Left lung (tissue), 10 donors: ENCODE measurements around the gene GSK3B. TPM values are rescaled to one million over a fixed set of nuclear protein-coding genes. Genes with fewer than 3 reads are reported as not detected.

ENCODE experiments used
- ATAC-seq: fragments of 200-7000 bp; cut with Tn5 transposase; one replicate; pipeline ENCODE4 v1.9.1; 2020; ENCODE audit warnings: moderate library complexity
- DNase-seq, 4 donors: peaks; one replicate each; pipeline ENCODE4 v3.0.0-alpha.2; 2013 to 2020
- H3K27ac ChIP-seq, 2 donors: fragments of 200-600 bp; sonication (generic) in 1 of 2; one replicate each; pipeline versions ENCODE4 v1.5.0 to v1.8.0; 2020 to 2021
- H3K27me3 ChIP-seq, 2 donors: fragments of 200-600 bp; sonication (generic) in 1 of 2; one replicate each; pipeline versions ENCODE4 v1.5.0 to v1.8.0; 2020 to 2021
- H3K36me3 ChIP-seq, 2 donors: fragments of 200-600 bp; sonication (generic) in 1 of 2; one replicate each; pipeline versions ENCODE4 v1.5.0 to v1.8.0; 2020 to 2021
- H3K4me1 ChIP-seq, 2 donors: fragments of 200-600 bp; one replicate each; pipeline ENCODE4 v1.8.0; 2021
- H3K4me3 ChIP-seq, 2 donors: fragments of 200-600 bp; sonication (generic) in 1 of 2; one replicate each; pipeline versions ENCODE4 v1.5.0 to v1.8.0; 2020 to 2021; ENCODE audit warnings: mild to moderate bottlenecking in 1 of 2
- H3K9me3 ChIP-seq, 2 donors: fragments of 200-600 bp; sonication (generic) in 1 of 2; one replicate each; pipeline versions ENCODE4 v1.5.0 to v1.8.0; 2020 to 2021
- CTCF ChIP-seq, 2 donors: fragments of 200-600 bp; sonication (generic) in 1 of 2; IDR thresholded peaks; one replicate each; pipeline versions ENCODE4 v1.5.0 to v1.8.0; 2021; ENCODE audit warnings: antibody characterized with exemption in 2 of 2
- intact Hi-C, 2 donors: fragments of 100-400 bp; cut with DNase I; formaldehyde crosslinking; loops; one replicate each; pipeline versions ENCODE4 v1.11.2 to v1.14.2; 2022
- polyA plus RNA-seq, 6 donors: library from polyadenylated mRNA; unstranded; fragments of 120-200 nt; gene quantifications; one replicate each; pipeline ENCODE4 v1.2.1, GENCODE V29; 2013; ENCODE audit not compliant: insufficient read length in 6 of 6
- total RNA-seq, 2 donors: library from RNA; stranded (reverse); fragmentation: NEBNext Ultra II Directional; extraction: Animal tissue kit (Norgen Biotek cat#: 25700); gene quantifications; one replicate each; pipeline ENCODE4 v1.2.1, GENCODE V29; 2021
- donor health status: DM: no; HTN: yes; CAD: no.
- donor health status: DM: no; HTN: no; CAD: no.

The GSK3B gene
- total and polyA plus RNA-seq, 8 donors, result 39.2 to 53.0 (median 42.4) TPM

- no peak for TF ChIP-seq CTCF (IDR thresholded peaks at IDR 0.05)
- Histone ChIP-seq H3K4me1 (peaks cover 0 to 3% of the 10 kb centered on the region in 2 donors), H3K36me3 (no peaks in the 10 kb centered on the region), H3K27me3 (no peaks in the 10 kb centered on the region), H3K4me3 (no peak overlapping the region), H3K27ac (no peak overlapping the region), H3K9me3 (peaks cover 0 to 2% of the 10 kb centered on the region in 2 donors)
- no peak for ATAC-seq
- DNase-seq, result no peak
- intact Hi-C loops, result no loop called here
Measured at GRCh38 chr3:119778811-119779210, 315.4 kb downstream of the GSK3B start.

- intact Hi-C loops, result no loop called here
- Histone ChIP-seq H3K27me3 (no peaks in the 10 kb centered on the region), H3K36me3 (no peaks in the 10 kb centered on the region), H3K27ac (no peak overlapping the region), H3K9me3 (peaks cover 0 to 2% of the 10 kb centered on the region in 2 donors), H3K4me3 (no peak overlapping the region), H3K4me1 (peaks cover 0 to 3% of the 10 kb centered on the region in 2 donors)
- no peak for TF ChIP-seq CTCF (IDR thresholded peaks at IDR 0.05)
- DNase-seq (no peak), ATAC-seq (no peak)
Measured at GRCh38 chr3:119778176-119778575, 316.1 kb downstream of the GSK3B start.

- DNase-seq, result no peak
- Histone ChIP-seq H3K27ac (no peak overlapping the region), H3K4me3 (no peak overlapping the region), H3K4me1 (peaks cover 0 to 3% of the 10 kb centered on the region in 2 donors), H3K27me3 (no peaks in the 10 kb centered on the region), H3K36me3 (no peaks in the 10 kb centered on the region), H3K9me3 (peaks cover 0 to 2% of the 10 kb centered on the region in 2 donors)
- TF ChIP-seq CTCF (IDR thresholded peaks at IDR 0.05), result no peak
- no peak for ATAC-seq
- intact Hi-C loops, result no loop called here
Measured at GRCh38 chr3:119776304-119776703, 317.9 kb downstream of the GSK3B start.

- ATAC-seq (no peak), DNase-seq (peak in 2 of 4 donors; percentile 26 to 51)
- peaks cover 0 to 3% of the 10 kb centered on the region in 2 donors for H3K4me1 ChIP-seq
- TF ChIP-seq CTCF (IDR thresholded peaks at IDR 0.05), result no peak
- intact Hi-C loops, result no loop called here
- H3K27me3 ChIP-seq, result no peaks in the 10 kb centered on the region
- H3K4me3 ChIP-seq, result no peak overlapping the region
- no peaks in the 10 kb centered on the region for H3K36me3 ChIP-seq
- H3K27ac ChIP-seq, result no peak overlapping the region
- H3K9me3 ChIP-seq, result peaks cover 0 to 2% of the 10 kb centered on the region in 2 donors
Measured at GRCh38 chr3:119774444-119774843, 319.8 kb downstream of the GSK3B start.

Other genes with a start within 250 kb of the GSK3B start
- gene GPR156, start 190.8 kb upstream of the GSK3B start, total RNA-seq, result under 1 TPM; 0.34 to 0.85 TPM
- gene GPR156, start 190.8 kb upstream of the GSK3B start, polyA plus RNA-seq, result 1 to 10 TPM; 1.7 to 3.2 (median 2.1) TPM